GM19463 (cell line): Measurements from ENCODE around the gene FHOD3.

Experiments used
- ATAC-seq: cut with Tn5 transposase; IDR thresholded peaks from one replicate; pipeline ENCODE4 v1.9.1; 2021; ENCODE audit warnings: mild to moderate bottlenecking, moderate library complexity; ENCODE audit not compliant: unreplicated experiment

FHOD3 gene

GRCh38 chr18:36295880-36296301, 1.6 kb upstream of the FHOD3 start:
- no peak for ATAC-seq

- ATAC-seq: peak; percentile 19
Measured at GRCh38 chr18:36296650-36297416, 680 bp upstream of the FHOD3 start.

- ATAC-seq: peak; percentile 28
Measured at GRCh38 chr18:36298126-36298741, 721 bp downstream of the FHOD3 start.

- ATAC-seq: no peak
Measured at GRCh38 chr18:36299015-36299414, 1.5 kb downstream of the FHOD3 start.

- ATAC-seq: no peak
Measured at GRCh38 chr18:36300211-36300610, 2.7 kb downstream of the FHOD3 start.

GRCh38 chr18:36301884-36302283, 4.4 kb downstream of the FHOD3 start:
- no peak for ATAC-seq

GRCh38 chr18:36302676-36303075, 5.2 kb downstream of the FHOD3 start:
- no peak for ATAC-seq

- no peak for ATAC-seq
Measured at GRCh38 chr18:36303211-36303844, 5.8 kb downstream of the FHOD3 start.

- no peak for ATAC-seq
Measured at GRCh38 chr18:36304723-36305122, 7.2 kb downstream of the FHOD3 start.

GRCh38 chr18:36305375-36305774, 7.9 kb downstream of the FHOD3 start:
- ATAC-seq: no peak

GRCh38 chr18:36307513-36307912, 10.0 kb downstream of the FHOD3 start:
- ATAC-seq: no peak

GRCh38 chr18:36308711-36309435, 11.4 kb downstream of the FHOD3 start:
- ATAC-seq: no peak

- ATAC-seq: no peak
Measured at GRCh38 chr18:36309436-36310391, 12.2 kb downstream of the FHOD3 start.

- ATAC-seq: no peak
Measured at GRCh38 chr18:36311026-36311570, 13.6 kb downstream of the FHOD3 start.

GRCh38 chr18:36312806-36313395, 15.4 kb downstream of the FHOD3 start:
- no peak for ATAC-seq

GRCh38 chr18:36314098-36314497, 16.6 kb downstream of the FHOD3 start:
- no peak for ATAC-seq

- no peak for ATAC-seq
Measured at GRCh38 chr18:36314754-36315153, 17.2 kb downstream of the FHOD3 start.

GRCh38 chr18:36315736-36316135, 18.2 kb downstream of the FHOD3 start:
- no peak for ATAC-seq

GRCh38 chr18:36316246-36316645, 18.7 kb downstream of the FHOD3 start:
- ATAC-seq: no peak
